A549 (cell line): ENCODE measurements around the gene UCP3. TPM values are rescaled to one million over a fixed set of nuclear protein-coding genes. Genes with fewer than 3 reads are reported as not detected.
A peak's percentile ranks its signal among the peaks of the same experiment; 100 is the strongest.

Experiments
- ATAC-seq, 2 experiments: fragments of 200-7000 bp in 1 of 2; fragments of >200 bp in 1 of 2; cut with Nextera tagmentation in 1 of 2; cut with Tn5 transposase in 1 of 2; 3 replicates each; pipeline versions ENCODE4 v1.8.0 to v1.9.1; 2018 to 2020; ENCODE audit warnings: mild to moderate bottlenecking in 1 of 2, moderate library complexity in 1 of 2
- CTCF ChIA-PET: fragments of 300-600 bp; sonication (Branson Sonifier 250); formaldehyde crosslinking; extraction: SDS; loops from one replicate; lab custom pipeline; 2021; ENCODE audit warnings: antibody characterized with exemption, inconsistent platforms; lab: Yijun Ruan, JAX
- POLR2A ChIA-PET: fragments of 350-600 bp; formaldehyde crosslinking; extraction: SDS; loops from one replicate; lab custom pipeline; 2021; ENCODE audit warnings: antibody characterized with exemption, inconsistent platforms; lab: Yijun Ruan, JAX
- DNase-seq, 2 experiments: peaks; one replicate each; pipeline versions ENCODE4 v3.0.0 to v3.0.0-alpha.2; 2011 to 2016; ENCODE audit warnings: low read depth in 1 of 2, low spot score in 1 of 2
- FAIRE-seq: peaks from 2 replicates; lab custom pipeline; 2011; peaks lifted over from hg19 to GRCh38; lab: Jason Lieb, UNC
- H3K27ac ChIP-seq, 2 experiments: fragments of >200 bp; sonication (Bioruptor Twin); formaldehyde crosslinking; 3 replicates each; pipeline ENCODE4 v1.5.1; 2016 to 2017
- H3K4me1 ChIP-seq: fragments of >200 bp; sonication (Bioruptor Twin); formaldehyde crosslinking; 3 replicates; pipeline ENCODE4 v1.6.1; 2016
- H3K4me2 ChIP-seq: fragments of >200 bp; sonication (Bioruptor Twin); formaldehyde crosslinking; 3 replicates; pipeline ENCODE4 v1.6.1; 2016
- H3K4me3 ChIP-seq: fragments of >200 bp; sonication (Bioruptor Twin); formaldehyde crosslinking; 3 replicates; pipeline ENCODE4 v1.5.1; 2016
- H3K9me3 ChIP-seq: fragments of >200 bp; sonication (Bioruptor Twin); formaldehyde crosslinking; 3 replicates; pipeline ENCODE4 v1.6.1; 2016
- CBX8 ChIP-seq: fragments of 200-600 bp; sonication (generic); IDR thresholded peaks from 2 replicates; pipeline ENCODE4 v1.6.1; 2016
- ELK1 ChIP-seq: fragments of 150-350 bp; IDR thresholded peaks from 2 replicates; pipeline ENCODE4 v1.6.1; 2014; ENCODE audit warnings: low read depth, mild to moderate bottlenecking, low read length
- EP300 ChIP-seq, 2 experiments: fragments of >200 bp; sonication (Bioruptor Twin); formaldehyde crosslinking; IDR thresholded peaks; 2 replicates in 1 of 2; 3 replicates in 1 of 2; pipeline ENCODE4 v1.6.1; 2016 to 2017
- ESRRA ChIP-seq: fragments of 150-350 bp; IDR thresholded peaks from 2 replicates; pipeline ENCODE4 v1.6.1; 2014; ENCODE audit warnings: mild to moderate bottlenecking, low read length, borderline replicate concordance
- FOSL2 ChIP-seq, 2 experiments: fragments of 450-650 bp in 1 of 2; fragments of >200 bp in 1 of 2; sonication (Bioruptor Twin) in 1 of 2; formaldehyde crosslinking; IDR thresholded peaks; 2 replicates each; pipeline versions ENCODE4 v1.5.0 to v1.6.1; 2016 to 2020; ENCODE audit warnings: mild to moderate bottlenecking in 1 of 2, moderate library complexity in 1 of 2
- GATA3 ChIP-seq: IDR thresholded peaks from 2 replicates; pipeline ENCODE4 v1.6.1; 2012; ENCODE audit warnings: borderline replicate concordance
- HES2 ChIP-seq: fragments of >200 bp; sonication (Bioruptor Twin); formaldehyde crosslinking; IDR thresholded peaks from 2 replicates; pipeline ENCODE4 v1.6.1; 2016
- HEYL ChIP-seq: fragments of 250-450 bp; sonication (Bioruptor Pico); IDR thresholded peaks from 2 replicates; pipeline ENCODE4 v1.8.0; 2021; ENCODE audit warnings: mild to moderate bottlenecking, moderate library complexity
- HOXB5 ChIP-seq: fragments of 250-450 bp; sonication (Bioruptor Pico); IDR thresholded peaks from 2 replicates; pipeline ENCODE4 v1.5.0; 2020; ENCODE audit warnings: mild to moderate bottlenecking, moderate library complexity
- JUN ChIP-seq, 2 experiments: fragments of >200 bp; sonication (Bioruptor Twin); formaldehyde crosslinking; IDR thresholded peaks; 2 replicates in 1 of 2; 3 replicates in 1 of 2; pipeline ENCODE4 v1.6.1; 2016 to 2017
- MAFK ChIP-seq: fragments of 450-650 bp; IDR thresholded peaks from 2 replicates; pipeline ENCODE4 v1.6.1; 2014; ENCODE audit not compliant: partially characterized antibody
- MYC ChIP-seq: IDR thresholded peaks from 2 replicates; pipeline ENCODE4 v1.6.1; 2012; ENCODE audit warnings: mild to moderate bottlenecking, inconsistent platforms, low read length, improper control_type of control experiment, borderline replicate concordance
- NFE2L2 ChIP-seq: fragments of 150-350 bp; conservative IDR thresholded peaks from 2 replicates; pipeline ENCODE4 v1.6.1; 2014; ENCODE audit warnings: low read length
- NR3C1 ChIP-seq: fragments of >200 bp; sonication (Bioruptor Twin); formaldehyde crosslinking; IDR thresholded peaks from 3 replicates; pipeline ENCODE4 v1.6.1; 2017
- PBX3 ChIP-seq: IDR thresholded peaks from 2 replicates; pipeline ENCODE4 v1.6.1; 2012
- RAD21 ChIP-seq, 2 experiments: fragments of >200 bp in 1 of 2; sonication (Bioruptor Twin) in 1 of 2; formaldehyde crosslinking in 1 of 2; IDR thresholded peaks in 1 of 2; conservative IDR thresholded peaks in 1 of 2; 2 replicates in 1 of 2; 3 replicates in 1 of 2; pipeline ENCODE4 v1.6.1; 2012 to 2018; ENCODE audit warnings: inconsistent platforms in 1 of 2
- REST ChIP-seq: fragments of 200-600 bp; sonication (generic); IDR thresholded peaks from 2 replicates; pipeline ENCODE4 v1.6.1; 2016; ENCODE audit warnings: antibody characterized with exemption, mild to moderate bottlenecking, moderate library complexity
- SREBF2 ChIP-seq: fragments of 450-650 bp; IDR thresholded peaks from 2 replicates; pipeline ENCODE4 v1.6.1; 2014; ENCODE audit warnings: mild to moderate bottlenecking, moderate library complexity
- TFCP2L1 ChIP-seq: fragments of 250-450 bp; sonication (Bioruptor Pico); IDR thresholded peaks from 2 replicates; pipeline ENCODE4 v1.5.0; 2021; ENCODE audit warnings: mild to moderate bottlenecking
- TP53 ChIP-seq: fragments of 250-450 bp; sonication (Bioruptor Pico); IDR thresholded peaks from 2 replicates; pipeline ENCODE4 v1.5.0; 2021; ENCODE audit warnings: mild to moderate bottlenecking, moderate library complexity
- USF2 ChIP-seq: fragments of 450-650 bp; IDR thresholded peaks from 2 replicates; pipeline ENCODE4 v1.6.1; 2014; ENCODE audit warnings: antibody characterized with exemption
- ZNF302 ChIP-seq: fragments of 250-450 bp; sonication (Bioruptor Pico); IDR thresholded peaks from 2 replicates; pipeline ENCODE4 v1.9.0; 2021; ENCODE audit warnings: inconsistent platforms, mild to moderate bottlenecking, moderate library complexity
- WGBS: methylation state at CpG from one replicate; pipeline ENCODE4 v1.1.6; 2017; ENCODE audit errors: missing lambda C conversion rate; 5-methylcytosine and 5-hydroxymethylcytosine counted together
- polyA plus RNA-seq, 4 experiments: library from polyadenylated mRNA; depleted of rRNA in 3 of 4; stranded (reverse); fragments of >200 nt; fragmentation: RNase III in 1 of 4; extraction: RNeasy Plus Mini Kit Qiagen cat#74134 plus additional on column Dnase treatment in 1 of 4; gene quantifications; 2 replicates in 3 of 4; 3 replicates in 1 of 4; pipeline ENCODE4 v1.2.3, GENCODE V29; 2011 to 2017

Gene UCP3
- polyA plus RNA-seq, 2 of the 4 experiments (the other 2 are of a cell fraction), result 1.3 to 1.5 TPM

- TF ChIP-seq FOSL2 (IDR thresholded peaks at IDR 0.05) (no peak), FOSL2 (CRISPR knock-in tag; IDR thresholded peaks at IDR 0.05) (no peak)
Measured at GRCh38 chr11:73969991-73970800, 38.7 kb downstream of the UCP3 start (continued).

- 69% methylated on average over 2 of the region's 2 CpGs for WGBS
- ATAC-seq (no peak; a peak in 1 of 6 replicates), DNase-seq (no peak), FAIRE-seq (no peak)
- no peak overlapping the region for H3K4me2 ChIP-seq
- no peak overlapping the region for H3K27ac ChIP-seq
- POLR2A ChIA-PET, result no interaction called here
- no peak for TF ChIP-seq JUN (IDR thresholded peaks at IDR 0.05)
- TF ChIP-seq MYC, result no peak
- TF ChIP-seq TFCP2L1 (CRISPR knock-in tag), result no peak
- no peak for TF ChIP-seq PBX3
- no peaks in the 10 kb centered on the region for H3K9me3 ChIP-seq
- peaks cover 8% of the 10 kb centered on the region; the same call in 2 of the 3 replicates for H3K4me1 ChIP-seq
- CTCF ChIA-PET, result no interaction called here
- no peak overlapping the region for H3K4me3 ChIP-seq
Measured at GRCh38 chr11:73969091-73969490, 39.8 kb downstream of the UCP3 start.

GRCh38 chr11:73968356-73968966, 40.4 kb downstream of the UCP3 start:
- H3K27ac ChIP-seq, result no peak overlapping the region
- TF ChIP-seq HOXB5 (no peak), HEYL (no peak), REST (no peak), NR3C1 (no peak), MYC (no peak), HES2 (no peak), MAFK (no peak)
- TF ChIP-seq, all 56 proteins: peak for 0
- DNase-seq (no peak), ATAC-seq (peak in 1 of 2 experiments; percentile 3; a peak in 3 of 6 replicates), FAIRE-seq (no peak)
- Histone ChIP-seq H3K9me3 (no peaks in the 10 kb centered on the region), H3K4me2 (no peak overlapping the region), H3K4me1 (0 out of 3 replicates have a peak, but pooled peaks cover 5% of the 10 kb centered on the region), H3K4me3 (no peak overlapping the region)
- CTCF ChIA-PET, result no interaction called here
- WGBS, result 87% methylated on average over 15 of the region's 15 CpGs
- POLR2A ChIA-PET, result no interaction called here

GRCh38 chr11:73965764-73966121, 43.1 kb downstream of the UCP3 start:
- 60% methylated on average over 2 of the region's 2 CpGs for WGBS
- Histone ChIP-seq H3K9me3 (no peaks in the 10 kb centered on the region; the same call in 2 of the 3 replicates), H3K27ac (no peak overlapping the region), H3K4me2 (no peak overlapping the region), H3K4me1 (0 out of 3 replicates have a peak, but pooled peaks cover 5% of the 10 kb centered on the region), H3K4me3 (no peak overlapping the region)
- DNase-seq (no peak), ATAC-seq (no peak), FAIRE-seq (no peak)
- CTCF ChIA-PET, result interaction anchor here (1.2 to 5.2 kb wide), 2 partner anchors 12 to 17 kb away, joined by 3 to 61 read pairs; partner anchors contain the start of gene UCP2
- POLR2A ChIA-PET, result interaction anchor here (1.6 kb wide), 1 partner anchor 16 kb away, joined by 5 read pairs; the partner anchor contains the start of gene UCP2
- TF ChIP-seq MYC (no peak), NR3C1 (no peak), EP300 (IDR thresholded peaks at IDR 0.05) (no peak), ESRRA (no peak), GATA3 (no peak), ELK1 (no peak), TP53 (CRISPR knock-in tag) (no peak), NFE2L2 (no peak), SREBF2 (no peak), CBX8 (no peak), ZNF302 (CRISPR knock-in tag) (no peak), RAD21 (conservative IDR thresholded peaks at IDR 0.05 in 1 of 2, IDR thresholded peaks at IDR 0.05 in 1 of 2) (no peak), HEYL (no peak), USF2 (no peak), FOSL2 (IDR thresholded peaks at IDR 0.05) (no peak), FOSL2 (CRISPR knock-in tag; IDR thresholded peaks at IDR 0.05) (no peak)
